ENCODE results near the gene CCDC78. TPM values are rescaled to one million over a fixed set of nuclear protein-coding genes. Genes with fewer than 3 reads are reported as not detected.

The CCDC78 gene
- total RNA-seq, 4 donors from 2014 or later = 0.40 to 24.3 (median 0.98) TPM

GRCh38 chr16:715477-716199 lies 10.6 kb downstream of the CCDC78 start:
- no peak for DNase-seq
- intact Hi-C loops (cut with DNase I; ENCODE audit: low total_unique reads) = no loop called here

DNA sequence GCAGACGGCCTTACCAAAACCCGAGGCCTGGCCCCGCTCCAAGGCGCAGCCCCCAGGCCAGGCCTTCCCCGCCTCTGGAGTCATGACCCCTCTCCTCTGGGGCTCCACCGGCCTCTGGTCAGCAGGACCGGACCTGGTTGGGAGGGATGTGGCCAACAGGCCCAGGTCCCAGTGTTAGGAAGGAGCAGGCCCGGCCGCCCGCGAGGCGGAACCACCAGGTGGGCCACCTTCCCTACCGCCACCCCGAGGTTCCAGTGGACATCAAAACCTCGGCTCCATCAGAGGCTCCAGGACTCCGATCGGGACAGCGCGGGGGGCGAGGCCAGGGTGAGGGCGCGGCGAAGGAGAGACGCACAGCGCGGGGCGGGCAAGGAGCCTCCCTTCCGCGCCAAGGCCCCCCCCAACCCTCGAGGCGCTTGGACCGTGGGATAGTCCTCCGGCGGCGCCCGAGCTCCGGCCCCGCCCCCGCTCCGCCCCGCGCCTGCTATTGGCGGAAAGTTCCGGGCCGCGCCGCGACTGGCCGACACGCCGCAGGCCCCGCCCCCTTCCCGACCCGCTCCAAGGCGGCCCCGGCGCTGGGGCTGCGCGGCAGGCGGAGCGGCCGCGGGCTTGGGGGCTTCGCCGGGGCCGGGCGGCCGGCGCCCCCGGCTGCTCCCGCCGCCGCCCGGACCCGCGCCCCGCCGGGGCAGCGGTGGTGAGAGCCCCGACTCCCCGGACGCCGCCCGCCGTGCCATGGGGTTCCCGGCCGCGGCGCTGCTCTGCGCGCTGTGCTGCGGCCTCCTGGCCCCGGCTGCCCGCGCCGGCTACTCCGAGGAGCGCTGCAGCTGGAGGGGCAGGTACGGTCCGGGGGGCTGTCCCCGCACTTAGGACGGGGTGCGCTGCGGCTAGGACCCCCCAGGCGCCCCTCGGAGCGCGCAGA lies 11.4 kb downstream of the CCDC78 start, which contains the start of gene METRN:
METRN (plus strand) TSS at position 561 of the 919 bp plus-strand sequence; CDS start at position 733, 172 bp downstream.
- TF ChIP-seq POLR2A (IDR thresholded peaks at IDR 0.05) (no peak), POLR2AphosphoS5 (IDR thresholded peaks at IDR 0.05) (no peak), CTCF (IDR thresholded peaks at IDR 0.05) (no peak), EP300 (IDR thresholded peaks at IDR 0.05; ENCODE audit: low read depth) (no peak)
- peak within 1 kb of the TSS; percentile 55 to 83 (median 68) for H3K4me3 ChIP-seq
- H3K27me3 ChIP-seq = peaks cover 54% of the 10 kb centered on the region
- H3K27ac ChIP-seq = peak within 1 kb of the TSS in 3 of 4 donors; percentile 54 to 66 (median 58)
- H3K4me1 ChIP-seq = peaks cover 18 to 47% (median 36%) of the 10 kb centered on the region in 4 donors
- in situ Hi-C loops (cut with MboI; ENCODE audit: low pct_ligation_motif_present in 1 of 4, low pct_unique_long_range_greater_than_20kb in 1 of 4, low sequenced_read_pairs in 3 of 4) = loop anchor here in 2 of 4 donors (5.0 to 10.0 kb wide), 2 partner anchors 70 to 72 kb away; partner anchors contain the start of genes CHTF18 (in 2 of the 2) and RPUSD1 (in 2 of the 2)
- no peaks in the 10 kb centered on the region for H3K9me3 ChIP-seq
- intact Hi-C loops (cut with DNase I; ENCODE audit: low total_unique reads) = loop anchor here (5.0 kb wide), 1 partner anchor 72 kb away; the partner anchor contains the start of genes CHTF18 and RPUSD1
- peak; percentile 94 for DNase-seq
- 8% methylated on average over 37 of the region's 108 CpGs; no CpG with 5 or more reads in 1 of the 2 donors for WGBS, 2 donors (ENCODE audit: low coverage in 1 of 2)
- no peaks in the 10 kb centered on the region for H3K36me3 ChIP-seq

More at GRCh38 chr16:715477-716199, 10.6 kb downstream of the CCDC78 start:
- WGBS, 2 donors (ENCODE audit: low coverage in 1 of 2) = 5% methylated on average over 14 of the region's 74 CpGs; no CpG with 5 or more reads in 1 of the 2 donors
- Histone ChIP-seq H3K36me3 (no peaks in the 10 kb centered on the region), H3K9me3 (no peaks in the 10 kb centered on the region), H3K27ac (peak overlapping the region in 3 of 4 donors; percentile 54 to 66 (median 58)), H3K4me3 (peak overlapping the region; percentile 55 to 83 (median 68)), H3K4me1 (peaks cover 23 to 55% (median 44%) of the 10 kb centered on the region in 4 donors), H3K27me3 (peaks cover 46% of the 10 kb centered on the region)
- in situ Hi-C loops (cut with MboI; ENCODE audit: low pct_ligation_motif_present in 1 of 4, low pct_unique_long_range_greater_than_20kb in 1 of 4, low sequenced_read_pairs in 3 of 4) = loop anchor here in 1 of 4 donors (10.0 kb wide), 1 partner anchor 69 kb away; the partner anchor contains the start of genes CHTF18 and RPUSD1
- no peak for TF ChIP-seq POLR2A (IDR thresholded peaks at IDR 0.05)
- no peak for TF ChIP-seq CTCF (IDR thresholded peaks at IDR 0.05)
- no peak for TF ChIP-seq POLR2AphosphoS5 (IDR thresholded peaks at IDR 0.05)
- TF ChIP-seq EP300 (IDR thresholded peaks at IDR 0.05; ENCODE audit: low read depth) = no peak

DNA sequence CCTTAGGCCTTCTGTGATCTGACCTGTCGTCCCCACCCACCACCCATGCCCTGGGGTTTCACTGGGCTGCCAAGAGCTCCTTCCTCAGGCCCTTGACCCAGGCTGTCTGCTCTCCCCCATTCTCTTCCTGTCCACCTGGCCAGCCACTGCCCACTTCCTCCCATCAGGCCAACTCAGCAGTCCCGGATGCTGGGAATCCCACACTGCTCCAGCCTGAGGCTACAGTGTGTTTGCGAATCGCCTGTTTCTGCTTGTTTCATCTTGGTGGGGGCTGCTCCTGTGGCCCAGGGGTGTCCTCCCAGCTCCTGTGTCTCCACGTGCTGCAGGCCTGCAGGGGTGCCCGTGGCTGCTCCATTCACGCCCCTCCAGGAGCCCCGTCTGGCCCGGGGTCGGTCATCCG lies 12.2 kb downstream of the CCDC78 start:
- in situ Hi-C loops (cut with MboI; ENCODE audit: low pct_ligation_motif_present in 1 of 4, low pct_unique_long_range_greater_than_20kb in 1 of 4, low sequenced_read_pairs in 3 of 4) = loop anchor here in 2 of 4 donors (5.0 to 10.0 kb wide), 2 partner anchors 71 to 73 kb away; partner anchors contain the start of genes CHTF18 (in 2 of the 2) and RPUSD1 (in 2 of the 2)
- no peak overlapping the region for H3K4me3 ChIP-seq

More for the DNA sequence above, 12.2 kb downstream of the CCDC78 start:
- TF ChIP-seq POLR2AphosphoS5 (IDR thresholded peaks at IDR 0.05) (no peak), CTCF (IDR thresholded peaks at IDR 0.05) (no peak), EP300 (IDR thresholded peaks at IDR 0.05; ENCODE audit: low read depth) (no peak), POLR2A (IDR thresholded peaks at IDR 0.05) (no peak)
- 83% methylated on average over 10 of the region's 11 CpGs; no CpG with 5 or more reads in 1 of the 2 donors for WGBS, 2 donors (ENCODE audit: low coverage in 1 of 2)
- Histone ChIP-seq H3K9me3 (no peaks in the 10 kb centered on the region), H3K27ac (no peak overlapping the region), H3K36me3 (no peaks in the 10 kb centered on the region), H3K4me1 (peaks cover 13 to 40% (median 30%) of the 10 kb centered on the region in 4 donors), H3K27me3 (peaks cover 62% of the 10 kb centered on the region)
- DNase-seq = no peak
- intact Hi-C loops (cut with DNase I; ENCODE audit: low total_unique reads) = loop anchor here (5.0 kb wide), 1 partner anchor 73 kb away; the partner anchor contains the start of genes CHTF18 and RPUSD1

Measured in transverse colon (tissue), 4 donors.